Muscle layer of colon (tissue), 2 donors: ENCODE results near the gene CRKL.

Experiments used
- H3K27ac ChIP-seq: one replicate; pipeline ENCODE4 v1.7.0; 2013; ENCODE audit warnings: low read depth, mild to moderate bottlenecking, low read length, moderate library complexity
- H3K27me3 ChIP-seq, 2 donors: one replicate each; pipeline ENCODE4 v1.7.0; 2013; ENCODE audit warnings: low read length in 2 of 2, mild to moderate bottlenecking in 2 of 2; ENCODE audit not compliant: insufficient read depth in 2 of 2, control insufficient read depth in 1 of 2
- H3K36me3 ChIP-seq: one replicate; pipeline ENCODE4 v1.7.0; 2013; ENCODE audit warnings: mild to moderate bottlenecking, low read length; ENCODE audit not compliant: insufficient read depth
- H3K4me1 ChIP-seq: one replicate; pipeline ENCODE4 v1.7.0; 2013; ENCODE audit warnings: mild to moderate bottlenecking, low read length; ENCODE audit not compliant: insufficient read depth
- H3K4me3 ChIP-seq, 2 donors: one replicate each; pipeline ENCODE4 v1.7.0; 2013; ENCODE audit warnings: low read length in 2 of 2, low read depth in 1 of 2, mild to moderate bottlenecking in 1 of 2, moderate library complexity in 1 of 2
- H3K9ac ChIP-seq: one replicate; pipeline ENCODE4 v1.7.0; 2013; ENCODE audit warnings: low read length
- H3K9me3 ChIP-seq: one replicate; pipeline ENCODE4 v1.7.0; 2013; ENCODE audit warnings: mild to moderate bottlenecking, low read length
- donor health status: abdominal sarcoma.
- donor health status: Adenocarcinoma of cecum.

The CRKL gene

DNA sequence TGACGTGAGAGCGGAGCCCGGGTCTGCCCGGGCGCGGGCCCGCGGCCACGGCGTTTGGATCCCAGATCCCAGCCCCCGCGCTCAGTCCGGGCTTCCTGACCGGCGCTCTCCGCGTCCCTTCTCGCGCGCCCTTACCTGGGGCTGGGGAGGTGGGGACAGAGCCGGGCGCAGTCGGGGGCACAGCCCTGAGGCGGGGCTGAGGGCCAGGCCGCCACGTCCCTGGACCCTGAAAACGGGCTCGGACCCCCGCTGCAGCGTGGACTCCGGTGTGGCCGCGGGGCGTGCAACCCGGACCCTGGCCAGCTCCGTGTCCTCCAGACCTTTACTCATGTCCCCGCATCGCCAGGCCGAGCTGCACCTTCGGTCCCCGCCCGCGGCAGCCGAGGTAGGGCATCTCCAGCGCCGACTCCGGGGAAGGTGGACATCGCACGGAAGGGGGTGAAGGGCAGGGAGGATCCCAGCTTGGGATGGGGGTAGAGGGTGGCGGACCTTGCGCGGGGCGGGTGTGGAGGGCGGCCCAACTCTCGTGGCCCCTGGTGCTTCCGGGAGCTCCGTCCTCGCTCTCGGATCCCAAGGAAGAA lies 40.0 kb downstream of the CRKL start:
- Histone ChIP-seq H3K9me3 (no peaks in the 10 kb centered on the region), H3K27me3 (no peaks in the 10 kb centered on the region), H3K4me3 (peak overlapping the region; percentile 57 to 65), H3K27ac (peak overlapping the region; percentile 27), H3K36me3 (peaks cover 6% of the 10 kb centered on the region), H3K9ac (no peak overlapping the region), H3K4me1 (peaks cover 3% of the 10 kb centered on the region)

DNA sequence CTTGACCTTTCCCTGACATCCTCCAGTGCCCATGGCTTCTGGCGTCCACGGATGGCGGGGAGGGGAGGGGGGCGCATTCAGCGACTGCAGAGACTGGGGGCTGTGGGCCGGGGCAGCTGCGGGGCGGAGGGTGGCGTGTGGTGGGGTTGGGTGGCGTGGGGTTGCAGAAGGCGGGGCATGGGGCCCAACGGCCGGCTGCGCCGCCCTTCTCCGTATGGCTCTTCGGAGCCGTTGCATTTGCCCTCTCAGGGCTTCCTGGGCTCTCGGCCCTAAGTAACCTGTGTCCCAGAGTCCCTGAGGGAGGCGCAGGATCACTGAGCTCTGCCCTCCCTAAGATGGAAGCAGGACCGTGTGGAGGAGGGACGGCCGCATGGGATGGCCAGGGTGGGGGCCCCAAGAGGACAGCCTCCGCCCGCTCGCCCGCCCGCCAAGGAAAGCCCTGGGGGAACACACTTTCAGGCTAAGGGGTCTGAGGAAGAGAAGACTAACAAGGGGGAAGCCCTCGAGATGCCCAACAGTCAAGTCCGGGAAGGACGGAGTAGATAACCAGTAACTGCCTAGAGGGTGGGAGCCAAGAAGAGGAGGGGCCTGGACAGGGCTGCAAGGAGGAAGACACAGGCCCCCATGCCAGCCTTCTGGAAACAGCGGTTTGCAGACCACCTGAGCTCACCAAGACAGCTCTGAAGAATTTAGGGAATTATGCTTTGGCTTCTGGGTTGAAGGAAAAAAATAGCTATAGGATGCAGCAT lies 40.6 kb downstream of the CRKL start:
- Histone ChIP-seq H3K27me3 (no peaks in the 10 kb centered on the region), H3K9ac (no peak overlapping the region), H3K4me1 (peaks cover 3% of the 10 kb centered on the region), H3K36me3 (no peaks in the 10 kb centered on the region), H3K9me3 (no peaks in the 10 kb centered on the region), H3K4me3 (peak overlapping the region; percentile 57 to 65), H3K27ac (peak overlapping the region; percentile 27)

DNA sequence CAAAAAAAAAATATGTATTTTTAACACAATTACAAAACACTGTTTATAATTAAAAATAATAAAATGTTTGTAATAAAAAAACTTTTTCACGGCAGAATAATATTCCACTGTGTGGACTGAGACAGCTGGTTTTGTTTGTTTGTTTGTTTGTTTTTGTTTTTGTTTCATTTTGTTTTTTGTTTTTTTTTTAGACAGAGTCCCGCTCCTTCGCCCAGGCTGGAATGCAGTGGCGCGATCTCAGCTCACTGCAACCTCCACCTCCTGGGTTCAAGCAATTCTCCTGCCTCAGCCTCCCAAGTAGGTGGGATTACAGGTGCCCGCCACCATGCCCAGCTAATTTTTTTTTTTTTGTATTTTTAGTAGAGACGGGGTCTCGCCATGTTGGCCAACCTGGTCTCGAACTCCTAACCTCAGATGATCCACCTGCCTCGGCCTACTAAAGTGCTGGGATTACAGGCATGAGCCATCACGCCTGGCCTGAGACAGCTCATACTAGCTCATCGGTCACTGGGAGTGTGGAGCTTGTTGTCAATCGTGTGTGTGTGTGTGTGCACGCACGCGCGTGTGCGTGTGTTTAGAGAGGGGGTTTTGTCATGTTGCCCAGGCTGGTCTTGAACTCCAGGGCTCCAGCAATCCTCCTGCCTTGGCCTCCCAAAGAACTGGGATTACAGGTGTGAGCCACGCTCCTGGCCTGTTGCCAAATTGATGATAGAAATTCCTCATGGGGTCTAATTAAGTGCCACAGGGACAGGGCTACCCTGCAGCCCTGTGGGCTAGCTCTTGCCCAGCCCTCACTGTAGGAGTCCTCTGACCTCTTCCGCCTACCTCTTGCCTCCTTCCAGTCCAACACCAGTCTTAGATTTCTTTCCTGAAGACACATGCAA lies 42.6 kb downstream of the CRKL start:
- H3K4me3 ChIP-seq, result no peak overlapping the region
- no peaks in the 10 kb centered on the region for H3K36me3 ChIP-seq
- no peak overlapping the region for H3K9ac ChIP-seq
- H3K27ac ChIP-seq, result no peak overlapping the region
- H3K9me3 ChIP-seq, result no peaks in the 10 kb centered on the region
- peaks cover 0 to 13% of the 10 kb centered on the region in 2 donors for H3K27me3 ChIP-seq
- peaks cover 3% of the 10 kb centered on the region for H3K4me1 ChIP-seq

DNA sequence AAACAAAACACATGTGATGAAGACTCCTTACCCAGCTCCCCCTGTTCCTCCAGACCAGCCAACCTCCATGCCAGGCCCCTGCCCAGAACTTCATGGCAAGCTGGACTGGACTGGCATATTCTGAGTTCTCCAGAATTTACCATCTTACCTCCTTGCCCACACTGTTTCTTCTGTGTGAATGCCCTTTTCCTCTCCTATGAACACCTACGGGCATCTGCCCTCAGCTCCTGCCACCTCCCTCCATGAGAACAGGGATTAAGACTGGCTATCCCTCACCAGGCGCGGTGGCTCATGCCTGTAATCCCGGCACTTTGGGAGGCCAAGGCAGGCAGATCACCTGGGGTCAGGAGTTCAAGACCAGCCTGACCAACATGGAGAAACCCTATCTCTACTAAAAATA lies 43.4 kb downstream of the CRKL start:
- H3K27ac ChIP-seq, result no peak overlapping the region
- H3K27me3 ChIP-seq, result peaks cover 0 to 13% of the 10 kb centered on the region in 2 donors
- H3K4me1 ChIP-seq, result peaks cover 3% of the 10 kb centered on the region
- H3K36me3 ChIP-seq, result no peaks in the 10 kb centered on the region
- H3K9ac ChIP-seq, result no peak overlapping the region
- H3K9me3 ChIP-seq, result no peaks in the 10 kb centered on the region
- no peak overlapping the region for H3K4me3 ChIP-seq

DNA sequence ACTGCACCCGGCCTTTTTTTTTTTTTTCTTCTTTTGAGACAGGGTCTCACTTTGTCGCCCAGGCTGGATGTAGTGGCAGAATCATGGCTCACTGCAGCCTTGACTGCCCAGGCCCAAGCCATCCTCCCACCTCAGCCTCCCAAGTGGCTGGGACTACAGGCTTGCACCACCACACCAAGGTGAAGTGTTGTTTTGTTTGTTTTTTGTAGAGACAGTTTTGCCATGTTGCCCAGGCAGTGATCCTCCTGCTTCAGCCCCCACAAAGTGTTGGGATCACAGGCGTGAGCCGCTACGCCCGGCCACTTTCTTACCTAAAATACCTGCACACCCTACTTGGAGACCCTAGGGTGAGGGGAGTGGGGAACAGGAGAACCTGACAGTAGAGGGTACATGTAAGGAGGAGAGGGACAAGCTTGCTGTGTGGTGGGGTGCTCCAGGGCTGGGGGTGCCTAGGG lies 45.3 kb downstream of the CRKL start:
- Histone ChIP-seq H3K9me3 (no peaks in the 10 kb centered on the region), H3K36me3 (no peaks in the 10 kb centered on the region), H3K27me3 (peaks cover 0 to 13% of the 10 kb centered on the region in 2 donors), H3K9ac (no peak overlapping the region), H3K27ac (no peak overlapping the region), H3K4me3 (no peak overlapping the region), H3K4me1 (no peaks in the 10 kb centered on the region)

DNA sequence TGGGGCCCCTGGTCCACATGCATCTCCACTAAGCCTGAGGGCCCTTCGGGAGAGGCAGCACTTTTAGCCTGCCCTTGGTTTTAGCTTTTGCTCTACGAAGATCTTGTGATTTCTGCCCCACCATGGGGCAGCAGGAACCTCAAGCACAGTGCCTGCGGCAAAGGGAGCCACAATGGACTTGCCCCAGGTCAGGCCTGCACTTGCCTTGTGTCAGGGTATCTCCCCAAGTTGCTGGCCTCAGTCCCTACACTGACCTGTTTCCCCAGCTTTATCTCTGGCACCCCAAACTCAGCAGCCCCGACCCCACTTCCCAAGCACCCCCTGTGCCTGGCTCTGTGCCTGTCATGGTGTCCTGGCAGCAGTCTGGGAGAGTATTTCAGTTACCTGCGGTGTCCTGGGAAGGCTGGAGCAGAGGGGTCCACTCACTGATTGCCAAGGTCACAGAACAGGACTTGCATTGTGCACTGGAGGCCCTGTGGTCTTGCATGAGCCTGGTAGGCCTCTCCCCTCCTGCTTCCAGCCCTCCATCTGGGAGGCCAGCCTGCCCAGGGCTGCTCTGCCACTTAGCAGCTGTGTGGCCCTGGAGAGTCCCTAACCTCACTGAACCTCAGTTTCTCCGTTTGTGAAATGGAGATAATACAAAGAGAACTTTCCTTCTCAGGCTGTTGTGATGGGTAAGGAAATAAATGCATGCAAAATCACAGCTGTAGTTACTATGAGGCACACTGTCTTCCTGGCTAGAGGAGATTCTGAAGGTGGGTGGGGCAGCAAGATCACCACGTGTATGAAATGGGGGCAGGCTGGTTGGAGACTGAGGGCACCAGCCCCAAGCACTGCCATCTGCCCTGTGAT lies 46.2 kb downstream of the CRKL start:
- Histone ChIP-seq H3K4me3 (no peak overlapping the region), H3K4me1 (no peaks in the 10 kb centered on the region), H3K27me3 (peaks cover 0 to 13% of the 10 kb centered on the region in 2 donors), H3K27ac (no peak overlapping the region), H3K9ac (no peak overlapping the region), H3K9me3 (no peaks in the 10 kb centered on the region), H3K36me3 (no peaks in the 10 kb centered on the region)

DNA sequence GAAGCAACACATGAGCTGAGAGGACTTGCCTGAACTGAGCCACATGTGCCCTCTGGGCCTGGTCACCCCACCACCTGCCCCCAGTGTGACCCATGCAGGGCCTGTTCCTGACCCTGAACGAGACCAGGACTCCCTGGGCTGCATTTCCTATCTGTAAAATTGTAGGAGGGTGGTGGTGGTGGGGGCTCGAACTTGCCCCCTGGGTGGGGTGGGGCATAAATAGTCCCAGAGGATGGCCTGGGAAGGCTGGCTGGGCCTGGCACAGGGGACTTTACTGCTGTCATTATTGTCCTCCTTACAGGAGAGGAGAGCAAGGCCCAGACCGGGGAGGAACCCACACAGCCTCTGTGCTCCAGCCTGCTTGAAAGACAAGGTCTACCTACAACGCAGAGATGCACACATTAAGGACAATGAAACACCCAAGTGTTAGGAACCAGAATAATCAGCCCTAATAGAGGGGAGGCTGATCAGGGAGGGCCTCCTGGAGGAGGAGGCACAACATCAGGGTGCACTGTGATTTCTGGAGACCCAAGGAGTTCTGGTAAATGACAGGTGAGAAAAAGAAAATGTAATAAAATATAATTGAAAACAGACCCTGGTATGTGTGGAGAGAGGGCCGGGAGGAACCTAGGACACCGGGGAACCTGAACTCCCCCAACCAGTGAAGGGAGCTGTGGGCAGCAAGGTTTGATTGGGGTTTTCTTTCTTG lies 47.0 kb downstream of the CRKL start:
- Histone ChIP-seq H3K4me1 (no peaks in the 10 kb centered on the region), H3K9ac (no peak overlapping the region), H3K9me3 (no peaks in the 10 kb centered on the region), H3K27ac (no peak overlapping the region), H3K27me3 (peaks cover 0 to 13% of the 10 kb centered on the region in 2 donors), H3K4me3 (no peak overlapping the region), H3K36me3 (no peaks in the 10 kb centered on the region)

DNA sequence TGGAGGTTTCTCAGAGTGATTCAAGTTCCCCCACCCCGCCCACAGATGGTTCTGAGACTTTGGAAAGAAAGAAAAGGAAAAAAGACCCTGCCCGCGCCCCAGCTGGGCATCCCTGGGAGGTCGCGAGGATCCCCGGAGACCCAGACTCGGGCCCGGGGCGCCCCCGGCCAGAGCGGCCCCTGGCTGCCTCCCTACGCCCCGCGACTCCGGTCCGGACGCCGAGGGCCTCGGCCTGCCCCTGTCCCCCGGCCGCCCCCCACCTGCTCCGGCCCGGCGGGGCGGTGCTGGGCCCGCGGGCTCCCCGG lies 47.5 kb downstream of the CRKL start:
- Histone ChIP-seq H3K36me3 (no peaks in the 10 kb centered on the region), H3K27ac (no peak overlapping the region), H3K9ac (no peak overlapping the region), H3K27me3 (peaks cover 0 to 13% of the 10 kb centered on the region in 2 donors), H3K9me3 (no peaks in the 10 kb centered on the region), H3K4me1 (no peaks in the 10 kb centered on the region), H3K4me3 (no peak overlapping the region)

DNA sequence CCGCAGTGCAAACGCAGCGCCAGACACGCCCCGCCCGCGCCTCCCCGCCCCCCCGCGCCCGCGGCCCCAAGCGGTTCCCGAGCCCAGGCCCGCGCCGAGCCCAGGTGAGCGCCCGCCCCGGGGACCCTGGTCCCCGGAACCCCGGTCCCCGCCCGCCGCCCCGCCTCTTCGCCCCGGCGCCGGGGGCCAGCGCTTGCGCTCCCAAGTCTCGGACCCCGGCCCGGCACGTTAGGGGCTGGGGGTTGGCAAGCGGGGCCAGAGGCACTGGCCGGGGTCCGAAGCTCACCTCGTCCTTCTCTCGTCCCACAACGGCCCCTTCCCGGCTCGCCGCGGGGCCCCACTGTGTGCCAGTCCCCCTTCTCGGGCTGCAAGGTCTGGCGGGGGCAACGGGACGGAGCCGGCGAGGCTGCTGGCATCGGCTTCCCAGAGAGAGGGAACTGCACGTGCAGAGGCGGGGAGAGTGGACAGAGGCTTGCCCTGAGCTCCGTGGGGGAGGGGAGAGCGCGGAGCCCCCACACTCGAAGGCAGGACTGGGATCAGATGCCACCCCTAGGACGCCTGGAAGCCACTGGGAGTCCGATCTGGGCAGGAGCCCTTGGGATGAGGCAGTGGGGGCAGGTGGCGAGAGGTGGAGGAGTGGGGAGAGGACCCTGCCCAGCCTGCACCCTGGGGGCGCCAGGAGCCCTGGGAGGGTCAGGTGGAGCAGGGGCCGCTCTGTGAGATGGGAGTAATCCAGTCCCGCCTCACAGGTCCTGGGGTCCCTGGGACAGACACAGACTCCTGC lies 48.1 kb downstream of the CRKL start:
- H3K27me3 ChIP-seq, result peaks cover 0 to 13% of the 10 kb centered on the region in 2 donors
- H3K4me1 ChIP-seq, result no peaks in the 10 kb centered on the region
- no peak overlapping the region for H3K27ac ChIP-seq
- H3K9ac ChIP-seq, result no peak overlapping the region
- H3K36me3 ChIP-seq, result no peaks in the 10 kb centered on the region
- H3K4me3 ChIP-seq, result peak overlapping the region; percentile 23 to 32
- no peaks in the 10 kb centered on the region for H3K9me3 ChIP-seq
